ENCODE data around the gene ZHX3.

Gene ZHX3

GRCh38 chr20:41261790-41262717 lies 55.5 kb downstream of the ZHX3 start:
- Histone ChIP-seq H3K27ac (replicated peaks; ENCODE audit: low read length) (no peak overlapping the region), H2AFZ (ENCODE audit: low read length) (no peak overlapping the region), H3K4me3 (ENCODE audit: low read length in 2 of 2) (no peak overlapping the region), H3K9ac (ENCODE audit: low read depth, low read length, poor library complexity) (no peak overlapping the region), H3K23ac (ENCODE audit: low read depth, low read length, poor library complexity) (no peak overlapping the region), H2BK15ac (ENCODE audit: low read length) (no peak overlapping the region), H3K4me1 (ENCODE audit: control insufficient read depth in 2 of 2, insufficient read depth in 1 of 2, low read depth in 1 of 2, low read length in 2 of 2) (peaks cover 0 to 5% of the 10 kb centered on the region in 2 donors), H3K18ac (ENCODE audit: low read length) (no peak overlapping the region), H3K27me3 (ENCODE audit: control insufficient read depth in 3 of 3, insufficient read depth in 3 of 3, low read depth in 1 of 3, low read length in 3 of 3) (no peaks in the 10 kb centered on the region), H3K4me2 (ENCODE audit: insufficient read depth, low read length, poor library complexity, severe bottlenecking) (no peak overlapping the region), H2BK12ac (ENCODE audit: low read length) (no peak overlapping the region), H2BK5ac (ENCODE audit: low read length) (no peak overlapping the region), H4K91ac (ENCODE audit: low read depth, low read length, poor library complexity) (no peak overlapping the region), H4K8ac (ENCODE audit: low read depth, low read length) (no peak overlapping the region), H2AK5ac (ENCODE audit: low read depth, low read length) (no peak overlapping the region), H3K4ac (ENCODE audit: low read length) (no peak overlapping the region), H2BK120ac (ENCODE audit: low read depth, low read length) (no peak overlapping the region), H3K14ac (ENCODE audit: low read length) (no peak overlapping the region), H3K79me1 (ENCODE audit: low read depth, low read length) (no peaks in the 10 kb centered on the region), H3K36me3 (replicated peaks in 1 of 2; ENCODE audit: control insufficient read depth in 2 of 2, insufficient read depth in 2 of 2, low read length in 2 of 2) (no peaks in the 10 kb centered on the region), H3K9me3 (replicated peaks in 1 of 2; ENCODE audit: control insufficient read depth in 2 of 2, insufficient read depth in 1 of 2, low read depth in 1 of 2, low read length in 2 of 2) (no peaks in the 10 kb centered on the region)
- WGBS, 2 donors (ENCODE audit: extremely low coverage in 2 of 2, insufficient read length in 2 of 2, insufficient replicate concordance in 1 of 2), result no CpG with 5 or more reads among the region's 2 CpGs
- DNase-seq (ENCODE audit: low spot score), result no peak

GRCh38 chr20:41261260-41261659 lies 56.3 kb downstream of the ZHX3 start:
- H3K27me3 ChIP-seq (ENCODE audit: control insufficient read depth in 3 of 3, insufficient read depth in 3 of 3, low read depth in 1 of 3, low read length in 3 of 3), result no peaks in the 10 kb centered on the region
- no peak overlapping the region for H3K27ac ChIP-seq (replicated peaks; ENCODE audit: low read length)
- no peak for DNase-seq (ENCODE audit: low spot score)
- H2AFZ ChIP-seq (ENCODE audit: low read length), result no peak overlapping the region
- H3K79me1 ChIP-seq (ENCODE audit: low read depth, low read length), result no peaks in the 10 kb centered on the region
- no peaks in the 10 kb centered on the region for H3K36me3 ChIP-seq (replicated peaks in 1 of 2; ENCODE audit: control insufficient read depth in 2 of 2, insufficient read depth in 2 of 2, low read length in 2 of 2)
- H2AK5ac ChIP-seq (ENCODE audit: low read depth, low read length), result no peak overlapping the region
- no peak overlapping the region for H2BK12ac ChIP-seq (ENCODE audit: low read length)
- no peak overlapping the region for H2BK15ac ChIP-seq (ENCODE audit: low read length)
- H3K4me2 ChIP-seq (ENCODE audit: insufficient read depth, low read length, poor library complexity, severe bottlenecking), result no peak overlapping the region
- H3K9ac ChIP-seq (ENCODE audit: low read depth, low read length, poor library complexity), result no peak overlapping the region
- H2BK120ac ChIP-seq (ENCODE audit: low read depth, low read length), result no peak overlapping the region
- H4K91ac ChIP-seq (ENCODE audit: low read depth, low read length, poor library complexity), result no peak overlapping the region
- H3K9me3 ChIP-seq (replicated peaks in 1 of 2; ENCODE audit: control insufficient read depth in 2 of 2, insufficient read depth in 1 of 2, low read depth in 1 of 2, low read length in 2 of 2), result no peaks in the 10 kb centered on the region
- H3K18ac ChIP-seq (ENCODE audit: low read length), result no peak overlapping the region
- no peak overlapping the region for H3K4me3 ChIP-seq (ENCODE audit: low read length in 2 of 2)
- H3K4ac ChIP-seq (ENCODE audit: low read length), result no peak overlapping the region
- peaks cover 0 to 5% of the 10 kb centered on the region in 2 donors for H3K4me1 ChIP-seq (ENCODE audit: control insufficient read depth in 2 of 2, insufficient read depth in 1 of 2, low read depth in 1 of 2, low read length in 2 of 2)
- H2BK5ac ChIP-seq (ENCODE audit: low read length), result no peak overlapping the region
- no peak overlapping the region for H3K14ac ChIP-seq (ENCODE audit: low read length)
- H3K23ac ChIP-seq (ENCODE audit: low read depth, low read length, poor library complexity), result no peak overlapping the region
- no peak overlapping the region for H4K8ac ChIP-seq (ENCODE audit: low read depth, low read length)

GRCh38 chr20:41260734-41261220 lies 56.8 kb downstream of the ZHX3 start:
- H2BK15ac ChIP-seq (ENCODE audit: low read length), result no peak overlapping the region
- H3K4ac ChIP-seq (ENCODE audit: low read length), result no peak overlapping the region
- DNase-seq (ENCODE audit: low spot score), result no peak
- WGBS, 2 donors (ENCODE audit: extremely low coverage in 2 of 2, insufficient read length in 2 of 2, insufficient replicate concordance in 1 of 2), result no CpG with 5 or more reads among the region's 1 CpG
- H2BK5ac ChIP-seq (ENCODE audit: low read length), result no peak overlapping the region
- no peak overlapping the region for H3K27ac ChIP-seq (replicated peaks; ENCODE audit: low read length)
- H3K4me1 ChIP-seq (ENCODE audit: control insufficient read depth in 2 of 2, insufficient read depth in 1 of 2, low read depth in 1 of 2, low read length in 2 of 2), result peaks cover 0 to 5% of the 10 kb centered on the region in 2 donors
- no peak overlapping the region for H3K4me2 ChIP-seq (ENCODE audit: insufficient read depth, low read length, poor library complexity, severe bottlenecking)
- no peaks in the 10 kb centered on the region for H3K27me3 ChIP-seq (ENCODE audit: control insufficient read depth in 3 of 3, insufficient read depth in 3 of 3, low read depth in 1 of 3, low read length in 3 of 3)
- no peak overlapping the region for H3K18ac ChIP-seq (ENCODE audit: low read length)
- H3K9me3 ChIP-seq (replicated peaks in 1 of 2; ENCODE audit: control insufficient read depth in 2 of 2, insufficient read depth in 1 of 2, low read depth in 1 of 2, low read length in 2 of 2), result no peaks in the 10 kb centered on the region
- H3K23ac ChIP-seq (ENCODE audit: low read depth, low read length, poor library complexity), result no peak overlapping the region
- no peak overlapping the region for H4K8ac ChIP-seq (ENCODE audit: low read depth, low read length)
- no peak overlapping the region for H2AFZ ChIP-seq (ENCODE audit: low read length)
- no peak overlapping the region for H2BK12ac ChIP-seq (ENCODE audit: low read length)
- H3K14ac ChIP-seq (ENCODE audit: low read length), result no peak overlapping the region
- H2AK5ac ChIP-seq (ENCODE audit: low read depth, low read length), result no peak overlapping the region
- H4K91ac ChIP-seq (ENCODE audit: low read depth, low read length, poor library complexity), result no peak overlapping the region
- H3K36me3 ChIP-seq (replicated peaks in 1 of 2; ENCODE audit: control insufficient read depth in 2 of 2, insufficient read depth in 2 of 2, low read length in 2 of 2), result no peaks in the 10 kb centered on the region
- no peak overlapping the region for H2BK120ac ChIP-seq (ENCODE audit: low read depth, low read length)
- H3K79me1 ChIP-seq (ENCODE audit: low read depth, low read length), result no peaks in the 10 kb centered on the region
- no peak overlapping the region for H3K4me3 ChIP-seq (ENCODE audit: low read length in 2 of 2)
- H3K9ac ChIP-seq (ENCODE audit: low read depth, low read length, poor library complexity), result no peak overlapping the region

GRCh38 chr20:41259309-41259708 lies 58.2 kb downstream of the ZHX3 start:
- no peaks in the 10 kb centered on the region for H3K36me3 ChIP-seq (replicated peaks in 1 of 2; ENCODE audit: control insufficient read depth in 2 of 2, insufficient read depth in 2 of 2, low read length in 2 of 2)
- H3K27me3 ChIP-seq (ENCODE audit: control insufficient read depth in 3 of 3, insufficient read depth in 3 of 3, low read depth in 1 of 3, low read length in 3 of 3), result no peaks in the 10 kb centered on the region
- H3K4me1 ChIP-seq (ENCODE audit: control insufficient read depth in 2 of 2, insufficient read depth in 1 of 2, low read depth in 1 of 2, low read length in 2 of 2), result peaks cover 0 to 5% of the 10 kb centered on the region in 2 donors
- no peak overlapping the region for H4K8ac ChIP-seq (ENCODE audit: low read depth, low read length)
- H3K9me3 ChIP-seq (replicated peaks in 1 of 2; ENCODE audit: control insufficient read depth in 2 of 2, insufficient read depth in 1 of 2, low read depth in 1 of 2, low read length in 2 of 2), result no peaks in the 10 kb centered on the region
- no peak overlapping the region for H2AFZ ChIP-seq (ENCODE audit: low read length)
- H2BK15ac ChIP-seq (ENCODE audit: low read length), result no peak overlapping the region
- no peak overlapping the region for H3K4me3 ChIP-seq (ENCODE audit: low read length in 2 of 2)
- H2AK5ac ChIP-seq (ENCODE audit: low read depth, low read length), result no peak overlapping the region
- no peak overlapping the region for H3K18ac ChIP-seq (ENCODE audit: low read length)
- H3K14ac ChIP-seq (ENCODE audit: low read length), result no peak overlapping the region
- H2BK12ac ChIP-seq (ENCODE audit: low read length), result no peak overlapping the region
- no peaks in the 10 kb centered on the region for H3K79me1 ChIP-seq (ENCODE audit: low read depth, low read length)
- H3K9ac ChIP-seq (ENCODE audit: low read depth, low read length, poor library complexity), result no peak overlapping the region
- H2BK120ac ChIP-seq (ENCODE audit: low read depth, low read length), result no peak overlapping the region
- H3K23ac ChIP-seq (ENCODE audit: low read depth, low read length, poor library complexity), result no peak overlapping the region
- DNase-seq (ENCODE audit: low spot score), result no peak
- H3K4ac ChIP-seq (ENCODE audit: low read length), result no peak overlapping the region
- no peak overlapping the region for H3K27ac ChIP-seq (replicated peaks; ENCODE audit: low read length)
- H2BK5ac ChIP-seq (ENCODE audit: low read length), result no peak overlapping the region
- no peak overlapping the region for H4K91ac ChIP-seq (ENCODE audit: low read depth, low read length, poor library complexity)
- no peak overlapping the region for H3K4me2 ChIP-seq (ENCODE audit: insufficient read depth, low read length, poor library complexity, severe bottlenecking)
